ENCODE measurements around the gene UVRAG. TPM values are rescaled to one million over a fixed set of nuclear protein-coding genes. Genes with fewer than 3 reads are reported as not detected.

Gene UVRAG
- total and polyA plus RNA-seq, 10 donors: 13.8 to 80.8 (median 42.9) TPM

DNA sequence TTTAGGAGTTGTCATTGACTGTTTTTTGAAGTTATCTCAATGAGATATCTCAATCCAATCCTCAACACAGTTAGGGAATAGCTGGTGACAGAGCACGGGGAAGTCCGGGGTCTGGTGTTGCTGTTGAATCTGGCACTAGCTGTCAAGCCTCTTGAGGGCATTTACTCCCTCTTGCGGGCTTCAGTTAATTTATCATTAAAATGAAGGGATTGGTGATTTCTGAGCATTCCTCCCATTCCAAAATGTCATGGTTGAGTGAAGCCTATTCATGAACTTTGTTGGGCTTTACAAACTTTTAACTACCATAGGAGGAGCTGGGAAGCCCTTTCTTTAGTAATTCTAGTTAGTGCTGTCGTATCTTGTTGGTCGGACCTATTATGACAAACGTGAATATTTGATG is 40.2 kb downstream of the UVRAG start:
- no peak for DNase-seq
- no peak for TF ChIP-seq CTCF (IDR thresholded peaks at IDR 0.05 in 8 of 11, conservative IDR thresholded peaks at IDR 0.05 in 3 of 11)
- no peak for TF ChIP-seq POLR2A (IDR thresholded peaks at IDR 0.05)
- TF ChIP-seq POLR2AphosphoS5 (IDR thresholded peaks at IDR 0.05): no peak
- 82 to 90% (median 84%) methylated on average over 6 of the region's 6 CpGs for WGBS, 5 donors
- intact Hi-C loops (cut with DNase I; ENCODE audit: low total_unique reads): no loop called here
- Histone ChIP-seq H3K9me3 (no peaks in the 10 kb centered on the region), H3K27ac (no peak overlapping the region), H3K4me1 (peaks cover 4 to 54% (median 28%) of the 10 kb centered on the region in 6 donors), H3K4me3 (no peak overlapping the region), H3K27me3 (replicated peaks in 1 of 7) (no peaks in the 10 kb centered on the region), H3K36me3 (peaks cover 0 to 62% (median 5%) of the 10 kb centered on the region in 6 donors)

GRCh38 chr11:75856912-75857311 is 41.9 kb downstream of the UVRAG start:
- DNase-seq: no peak
- WGBS, 5 donors: 88 to 96% (median 93%) methylated on average over 3 of the region's 3 CpGs
- Histone ChIP-seq H3K4me3 (no peak overlapping the region), H3K27ac (no peak overlapping the region), H3K36me3 (peaks cover 0 to 70% (median 5%) of the 10 kb centered on the region in 6 donors), H3K4me1 (peaks cover 0 to 37% (median 16%) of the 10 kb centered on the region in 6 donors), H3K9me3 (no peaks in the 10 kb centered on the region), H3K27me3 (replicated peaks in 1 of 7) (no peaks in the 10 kb centered on the region)
- intact Hi-C loops (cut with DNase I; ENCODE audit: low total_unique reads): no loop called here
- TF ChIP-seq POLR2A (IDR thresholded peaks at IDR 0.05): no peak
- no peak for TF ChIP-seq POLR2AphosphoS5 (IDR thresholded peaks at IDR 0.05)
- TF ChIP-seq CTCF (IDR thresholded peaks at IDR 0.05 in 8 of 11, conservative IDR thresholded peaks at IDR 0.05 in 3 of 11): no peak

- intact Hi-C loops (cut with DNase I; ENCODE audit: low total_unique reads): no loop called here
- Histone ChIP-seq H3K9me3 (no peaks in the 10 kb centered on the region), H3K4me3 (no peak overlapping the region), H3K27me3 (replicated peaks in 1 of 7) (no peaks in the 10 kb centered on the region), H3K27ac (peak overlapping the region in 1 of 8 donors; percentile 9), H3K4me1 (peaks cover 0 to 33% (median 16%) of the 10 kb centered on the region in 6 donors), H3K36me3 (peaks cover 0 to 70% (median 2%) of the 10 kb centered on the region in 6 donors)
- DNase-seq: no peak
- TF ChIP-seq POLR2A (IDR thresholded peaks at IDR 0.05) (no peak), POLR2AphosphoS5 (IDR thresholded peaks at IDR 0.05) (no peak), CTCF (IDR thresholded peaks at IDR 0.05 in 8 of 11, conservative IDR thresholded peaks at IDR 0.05 in 3 of 11) (no peak)
These were observed 43.0 kb downstream of the UVRAG start for GRCh38 chr11:75858042-75858441.

- no peak for DNase-seq
- Histone ChIP-seq H3K36me3 (peaks cover 0 to 70% (median 0%) of the 10 kb centered on the region in 6 donors), H3K4me3 (no peak overlapping the region), H3K4me1 (peaks cover 0 to 33% (median 16%) of the 10 kb centered on the region in 6 donors), H3K27me3 (replicated peaks in 1 of 7) (no peaks in the 10 kb centered on the region), H3K27ac (peak overlapping the region in 2 of 8 donors; percentile 9 to 19), H3K9me3 (no peaks in the 10 kb centered on the region)
- 57 to 68% (median 64%) methylated on average over 3 of the region's 3 CpGs for WGBS, 5 donors
- no peak for TF ChIP-seq POLR2A (IDR thresholded peaks at IDR 0.05)
- TF ChIP-seq CTCF (IDR thresholded peaks at IDR 0.05 in 8 of 11, conservative IDR thresholded peaks at IDR 0.05 in 3 of 11): no peak
- TF ChIP-seq POLR2AphosphoS5 (IDR thresholded peaks at IDR 0.05): no peak
- intact Hi-C loops (cut with DNase I; ENCODE audit: low total_unique reads): no loop called here
These were observed 43.6 kb downstream of the UVRAG start for GRCh38 chr11:75858613-75859012.

All from spleen (tissue), 11 donors.